B cell (primary cell): ENCODE data around the gene KLHDC8A. TPM values are rescaled to one million over a fixed set of nuclear protein-coding genes. Genes with fewer than 3 reads are reported as not detected.

Source experiments
- ATAC-seq: fragments of 200-7000 bp; cut with Tn5 transposase; one replicate; pipeline ENCODE4 v1.10.0; 2021; ENCODE audit warnings: low read depth, mild to moderate bottlenecking, moderate number of reproducible peaks, moderate library complexity
- CTCF ChIA-PET: fragments of 350-600 bp; sonication (Branson Sonifier 250); formaldehyde crosslinking; loops from one replicate; lab custom pipeline; 2021; ENCODE audit warnings: antibody characterized with exemption, inconsistent platforms; lab: Charles Lee
- POLR2A ChIA-PET: fragments of 350-600 bp; sonication (Branson Sonifier 250); formaldehyde crosslinking; loops from one replicate; lab custom pipeline; 2021; ENCODE audit warnings: antibody characterized with exemption; lab: Charles Lee
- DNase-seq: peaks from one replicate; pipeline ENCODE4 v3.0.0; 2013
- H2AFZ ChIP-seq: 2 replicates; pipeline ENCODE4 v1.6.1; 2012; ENCODE audit warnings: mild to moderate bottlenecking, low read depth, low read length; ENCODE audit not compliant: insufficient read depth, poor library complexity, severe bottlenecking
- H3K27ac ChIP-seq, 2 donors: 1 replicate in 1 of 2; 2 replicates in 1 of 2; pipeline ENCODE4 v1.5.1; 2012 to 2013; ENCODE audit warnings: low read length in 2 of 2, mild to moderate bottlenecking in 2 of 2, moderate library complexity in 1 of 2
- H3K27me3 ChIP-seq, 4 experiments: fragments of 200-600 bp in 1 of 4; sonication (generic) in 1 of 4; replicated peaks in 1 of 4; 1 replicate in 2 of 4; 2 replicates in 2 of 4; pipeline versions ENCODE4 v1.6.1 to v1.7.0; 2013 to 2016; ENCODE audit warnings: low read length in 3 of 4, mild to moderate bottlenecking in 2 of 4, mixed read lengths in 1 of 4, moderate library complexity in 1 of 4; ENCODE audit not compliant: insufficient read depth in 4 of 4, control insufficient read depth in 3 of 4; ENCODE audit errors: control extremely low read depth in 1 of 4
- H3K36me3 ChIP-seq, 2 experiments: replicated peaks in 1 of 2; 1 replicate in 1 of 2; 2 replicates in 1 of 2; pipeline versions ENCODE4 v1.6.1 to v1.7.1; 2013; ENCODE audit warnings: low read length in 1 of 2; ENCODE audit not compliant: insufficient read depth in 2 of 2, control insufficient read depth in 1 of 2; ENCODE audit errors: control extremely low read depth in 1 of 2, extremely low read depth in 1 of 2
- H3K4me1 ChIP-seq, 2 donors: fragments of 200-600 bp in 1 of 2; sonication (generic) in 1 of 2; 1 replicate in 1 of 2; 2 replicates in 1 of 2; pipeline versions ENCODE4 v1.5.1 to v1.6.1; 2013 to 2017; ENCODE audit warnings: low read length in 2 of 2; ENCODE audit not compliant: control insufficient read depth in 2 of 2, insufficient read depth in 2 of 2
- H3K4me2 ChIP-seq: replicated peaks from 2 replicates; pipeline ENCODE3; 2012; ENCODE audit warnings: mild to moderate bottlenecking, low read depth, low read length; ENCODE audit not compliant: poor library complexity, severe bottlenecking
- H3K4me3 ChIP-seq, 5 experiments: fragments of 200-600 bp in 1 of 5; sonication (generic) in 1 of 5; 1 replicate in 3 of 5; 2 replicates in 2 of 5; pipeline versions ENCODE4 v1.5.1 to v1.7.0; 2011 to 2016; ENCODE audit warnings: low read length in 4 of 5, mild to moderate bottlenecking in 4 of 5, low read depth in 2 of 5, control low read depth in 1 of 5, moderate library complexity in 1 of 5; ENCODE audit not compliant: insufficient read depth in 1 of 5; ENCODE audit errors: control extremely low read depth in 1 of 5, extremely low read depth in 1 of 5
- H3K79me2 ChIP-seq: fragments of 200-600 bp; sonication (generic); one replicate; pipeline ENCODE4 v1.6.0; 2016; ENCODE audit warnings: low read length; ENCODE audit not compliant: control insufficient read depth, insufficient read depth
- H3K9ac ChIP-seq: fragments of 200-600 bp; sonication (generic); 2 replicates; pipeline ENCODE4 v1.6.1; 2017; ENCODE audit warnings: mild to moderate bottlenecking, low read length, moderate library complexity
- H3K9me3 ChIP-seq, 3 donors: one replicate each; pipeline versions ENCODE4 v1.6.1 to v1.7.1; 2013; ENCODE audit warnings: low read length in 2 of 3; ENCODE audit not compliant: control insufficient read depth in 2 of 3, insufficient read depth in 1 of 3; ENCODE audit errors: control extremely low read depth in 1 of 3
- H4K20me1 ChIP-seq: 2 replicates; pipeline ENCODE4 v1.6.0; 2012; ENCODE audit warnings: mild to moderate bottlenecking, low read length; ENCODE audit not compliant: insufficient read depth, control insufficient read depth, poor library complexity, severe bottlenecking
- H3K27ac Mint-ChIP-seq: one replicate; pipeline ENCODE4 v1.8.0; 2021; ENCODE audit warnings: mixed read lengths
- H3K27me3 Mint-ChIP-seq: one replicate; pipeline ENCODE4 v1.8.0; 2021; ENCODE audit warnings: mixed read lengths
- H3K4me1 Mint-ChIP-seq: one replicate; pipeline ENCODE4 v1.8.0; 2021; ENCODE audit warnings: mixed read lengths
- H3K4me3 Mint-ChIP-seq: one replicate; pipeline ENCODE4 v1.8.0; 2021; ENCODE audit warnings: mixed read lengths
- H3K9me3 Mint-ChIP-seq: one replicate; pipeline ENCODE4 v1.8.0; 2022; ENCODE audit warnings: mixed read lengths; ENCODE audit not compliant: insufficient read depth
- EZH2 ChIP-seq: IDR thresholded peaks from 2 replicates; pipeline ENCODE4 v1.6.1; 2012; ENCODE audit warnings: borderline replicate concordance, low read depth, mild to moderate bottlenecking, moderate library complexity, low read length; ENCODE audit not compliant: insufficient read depth, poor library complexity, severe bottlenecking
- WGBS: methylation state at CpG from one replicate; pipeline ENCODE4 v1.1.5; 2013; ENCODE audit warnings: missing lambda C conversion rate; ENCODE audit not compliant: insufficient coverage; 5-methylcytosine and 5-hydroxymethylcytosine counted together
- intact Hi-C: fragments of 100-400 bp; cut with micrococcal nuclease; formaldehyde crosslinking; loops from one replicate; pipeline ENCODE4 v1.10.0; 2022
- polyA plus RNA-seq: library from polyadenylated mRNA; depleted of rRNA; stranded (reverse); fragments of >200 nt; gene quantifications from 2 replicates; pipeline ENCODE4 v1.2.3, GENCODE V29; 2012
- total RNA-seq, 2 donors: library from RNA; stranded (reverse); fragments of 120-200 nt in 1 of 2; gene quantifications; 1 replicate in 1 of 2; 2 replicates in 1 of 2; pipeline versions ENCODE4 v1.2.3 to v1.2.4, GENCODE V29; 2013 to 2022
- TF ChIP-seq, protein P1 (sequence below): fragments of 200-600 bp; IDR thresholded peaks from one replicate; pipeline ENCODE4 v1.8.0; 2022; ENCODE audit warnings: antibody characterized with exemption, mild to moderate bottlenecking

Gene KLHDC8A
- total and polyA plus RNA-seq, 2 donors (not counting 1 experiment from before 2014, with no cell fraction given): 0.39 to 0.60 TPM

GRCh38 chr1:205294934-205295333, 61.8 kb downstream of the KLHDC8A start:
- peak overlapping the region; percentile 81 for H3K27ac Mint-ChIP-seq

More at GRCh38 chr1:205294934-205295333, 61.8 kb downstream of the KLHDC8A start:
- WGBS: 96% methylated on average over 5 of the region's 5 CpGs
- peak overlapping the region; percentile 2 for H2AFZ ChIP-seq
- H3K27ac ChIP-seq: no peak overlapping the region
- ChIA-PET POLR2A (interaction anchor here (1.9 kb wide), 1 partner anchor 20 kb away, joined by 7 read pairs; no protein-coding TSS in a partner anchor), CTCF (interaction anchor here (1.0 to 56.6 kb wide), 6 partner anchors 9 to 229 kb away, joined by 3 to 2421 read pairs (median 4); partner anchors contain the start of gene NUAK2)
- H3K27me3 ChIP-seq: no peaks in the 10 kb centered on the region
- intact Hi-C loops: no loop called here
- no peak overlapping the region for H3K4me3 Mint-ChIP-seq
- H3K9ac ChIP-seq: no peak overlapping the region
- H3K4me1 ChIP-seq: peaks cover 59 to 88% of the 10 kb centered on the region in 2 donors
- DNase-seq (no peak), ATAC-seq (no peak)
- H3K4me3 ChIP-seq: no peak overlapping the region
- H3K4me1 Mint-ChIP-seq: peaks cover 79% of the 10 kb centered on the region
- no peaks in the 10 kb centered on the region for H3K27me3 Mint-ChIP-seq
- peaks cover 6% of the 10 kb centered on the region for H3K79me2 ChIP-seq
- H3K4me2 ChIP-seq: no peak overlapping the region
- no peaks in the 10 kb centered on the region for H3K9me3 Mint-ChIP-seq
- H3K9me3 ChIP-seq: peaks cover 0 to 8% (median 0%) of the 10 kb centered on the region in 3 donors
- H4K20me1 ChIP-seq: no peaks in the 10 kb centered on the region
- H3K36me3 ChIP-seq: no peaks in the 10 kb centered on the region
- TF ChIP-seq EZH2: no peak
- TF ChIP-seq, protein P1, sequence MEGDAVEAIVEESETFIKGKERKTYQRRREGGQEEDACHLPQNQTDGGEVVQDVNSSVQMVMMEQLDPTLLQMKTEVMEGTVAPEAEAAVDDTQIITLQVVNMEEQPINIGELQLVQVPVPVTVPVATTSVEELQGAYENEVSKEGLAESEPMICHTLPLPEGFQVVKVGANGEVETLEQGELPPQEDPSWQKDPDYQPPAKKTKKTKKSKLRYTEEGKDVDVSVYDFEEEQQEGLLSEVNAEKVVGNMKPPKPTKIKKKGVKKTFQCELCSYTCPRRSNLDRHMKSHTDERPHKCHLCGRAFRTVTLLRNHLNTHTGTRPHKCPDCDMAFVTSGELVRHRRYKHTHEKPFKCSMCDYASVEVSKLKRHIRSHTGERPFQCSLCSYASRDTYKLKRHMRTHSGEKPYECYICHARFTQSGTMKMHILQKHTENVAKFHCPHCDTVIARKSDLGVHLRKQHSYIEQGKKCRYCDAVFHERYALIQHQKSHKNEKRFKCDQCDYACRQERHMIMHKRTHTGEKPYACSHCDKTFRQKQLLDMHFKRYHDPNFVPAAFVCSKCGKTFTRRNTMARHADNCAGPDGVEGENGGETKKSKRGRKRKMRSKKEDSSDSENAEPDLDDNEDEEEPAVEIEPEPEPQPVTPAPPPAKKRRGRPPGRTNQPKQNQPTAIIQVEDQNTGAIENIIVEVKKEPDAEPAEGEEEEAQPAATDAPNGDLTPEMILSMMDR: no peak
